ENCODE measurements around the gene PUM1. TPM values are rescaled to one million over a fixed set of nuclear protein-coding genes. Genes with fewer than 3 reads are reported as not detected.

PUM1 gene
- total and polyA plus RNA-seq, 2 of the 4 experiments (the other 2 are of a cell fraction): 75.4 to 137 TPM

GRCh38 chr1:30984991-30985503 is 80.5 kb downstream of the PUM1 start:
- Histone ChIP-seq H2BK20ac (ENCODE audit: low read depth, low read length) (no peak overlapping the region), H3K27ac (ENCODE audit: insufficient read depth, low read length) (no peak overlapping the region), H4K91ac (ENCODE audit: insufficient read depth, low read depth, low read length) (no peak overlapping the region), H3K36me3 (ENCODE audit: control insufficient read depth, insufficient read depth, low read length) (peaks cover 6% of the 10 kb centered on the region; the same call in 1 of the 2 replicates), H3K9me3 (ENCODE audit: control insufficient read depth, insufficient read depth, low read length) (no peaks in the 10 kb centered on the region), H3K4me1 (ENCODE audit: control insufficient read depth, insufficient read depth, low read length) (peaks cover 15% of the 10 kb centered on the region), H2AK5ac (ENCODE audit: low read depth, low read length) (no peak overlapping the region), H3K18ac (ENCODE audit: low read depth, low read length) (no peak overlapping the region), H3K14ac (replicated peaks; ENCODE audit: low read depth, low read length) (0 out of 2 replicates have a peak overlapping the region, but pooled peaks have one; percentile 28), H3K79me1 (ENCODE audit: low read depth in 1 of 2, low read length in 2 of 2) (peaks cover 46 to 73% of the 10 kb centered on the region in 2 experiments), H3K4me2 (ENCODE audit: low read depth, low read length) (no peak overlapping the region), H2BK15ac (ENCODE audit: low read depth, low read length) (no peak overlapping the region), H4K20me1 (ENCODE audit: insufficient read depth, low read length) (peaks cover 80% of the 10 kb centered on the region), H3K4me3 (ENCODE audit: insufficient read depth, low read depth, low read length) (no peak overlapping the region), H3K23ac (ENCODE audit: low read depth, low read length) (no peak overlapping the region), H2BK5ac (ENCODE audit: low read depth, low read length, poor library complexity, severe bottlenecking) (no peak overlapping the region), H2AK9ac (replicated peaks; ENCODE audit: low read depth, low read length, poor library complexity) (no peak overlapping the region), H3K9ac (ENCODE audit: low read depth, low read length) (no peak overlapping the region), H4K5ac (ENCODE audit: low read depth, low read length) (no peak overlapping the region), H3K56ac (ENCODE audit: extremely low read depth, insufficient read depth, low read length) (no peak overlapping the region), H3K27me3 (ENCODE audit: control insufficient read depth, insufficient read depth, low read length) (no peaks in the 10 kb centered on the region), H4K8ac (ENCODE audit: low read depth in 2 of 2, low read length in 2 of 2) (no peak overlapping the region), H2AFZ (replicated peaks; ENCODE audit: low read length, poor library complexity) (no peak overlapping the region), H2BK120ac (ENCODE audit: low read depth, low read length) (no peak overlapping the region), H3K4ac (ENCODE audit: low read depth, low read length) (no peak overlapping the region), H3K9me1 (ENCODE audit: insufficient read depth, low read length) (peaks cover 11% of the 10 kb centered on the region)
- dilution Hi-C loops (cut with HindIII; ENCODE audit: low sequenced_read_pairs, unreplicated experiment) (no loop called here), in situ Hi-C loops (cut with MboI; ENCODE audit: low sequenced_read_pairs) (no loop called here), intact Hi-C loops (cut with micrococcal nuclease) (no loop called here)
- WGBS, 2 experiments (ENCODE audit: extremely low coverage in 2 of 2, insufficient read length in 1 of 2): no CpG with 5 or more reads among the region's 4 CpGs
- ATAC-seq (ENCODE audit: low read depth): no peak
- no peak for DNase-seq
- ChIA-PET CTCF (interaction anchor here (0.8 kb wide), 1 partner anchor 15 kb away, joined by 3 read pairs; no protein-coding TSS in a partner anchor), POLR2A (ENCODE audit: unreplicated experiment) (no interaction called here)
- TF ChIP-seq RCOR1 (IDR thresholded peaks at IDR 0.05; ENCODE audit: insufficient replicate concordance, low read length): no peak
- TF ChIP-seq, protein P1, sequence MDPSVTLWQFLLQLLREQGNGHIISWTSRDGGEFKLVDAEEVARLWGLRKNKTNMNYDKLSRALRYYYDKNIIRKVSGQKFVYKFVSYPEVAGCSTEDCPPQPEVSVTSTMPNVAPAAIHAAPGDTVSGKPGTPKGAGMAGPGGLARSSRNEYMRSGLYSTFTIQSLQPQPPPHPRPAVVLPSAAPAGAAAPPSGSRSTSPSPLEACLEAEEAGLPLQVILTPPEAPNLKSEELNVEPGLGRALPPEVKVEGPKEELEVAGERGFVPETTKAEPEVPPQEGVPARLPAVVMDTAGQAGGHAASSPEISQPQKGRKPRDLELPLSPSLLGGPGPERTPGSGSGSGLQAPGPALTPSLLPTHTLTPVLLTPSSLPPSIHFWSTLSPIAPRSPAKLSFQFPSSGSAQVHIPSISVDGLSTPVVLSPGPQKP (IDR thresholded peaks at IDR 0.05; ENCODE audit: borderline replicate concordance, low read depth, low read length): no peak
- no peak for TF ChIP-seq NFE2L2 (IDR thresholded peaks at IDR 0.05; ENCODE audit: low read depth, low read length)
- TF ChIP-seq FOS (IDR thresholded peaks at IDR 0.05; ENCODE audit: low read depth, low read length): no peak
- TF ChIP-seq CHD1 (IDR thresholded peaks at IDR 0.05; ENCODE audit: low read depth, low read length): no peak
- no peak for TF ChIP-seq CEBPB (IDR thresholded peaks at IDR 0.05; ENCODE audit: low read depth, low read length)
- no peak for TF ChIP-seq RAD21 (IDR thresholded peaks at IDR 0.05; ENCODE audit: low read length)
- TF ChIP-seq BHLHE40 (IDR thresholded peaks at IDR 0.05; ENCODE audit: low read depth, low read length): no peak
- no peak for TF ChIP-seq CTCF (conservative IDR thresholded peaks at IDR 0.05; ENCODE audit: low read depth, low read length)
- TF ChIP-seq MAFK (IDR thresholded peaks at IDR 0.05; ENCODE audit: low read depth, low read length): no peak
- no peak for TF ChIP-seq SMC3 (IDR thresholded peaks at IDR 0.05; ENCODE audit: low read depth, low read length)
- no peak for TF ChIP-seq RFX5 (IDR thresholded peaks at IDR 0.05; ENCODE audit: low read depth, low read length)
- TF ChIP-seq POLR2A (IDR thresholded peaks at IDR 0.05; ENCODE audit: low read depth, low read length): no peak
- BruUV-seq (replicated peaks): no TSS peak

Measured in IMR-90 (cell line).